Sigmoid colon (tissue), 4 donors: Measurements from ENCODE around the gene LDB1.

ENCODE experiments used
- EP300 ChIP-seq, 4 donors: sonication (generic); formaldehyde crosslinking; IDR thresholded peaks; one replicate each; pipeline ENCODE4 v1.6.1; 2017; ENCODE audit warnings: antibody characterized with exemption in 4 of 4
- TF ChIP-seq, protein P1 (sequence below), 4 experiments: fragments of 450-650 bp in 3 of 4; fragments of 200-600 bp in 1 of 4; IDR thresholded peaks; one replicate each; pipeline ENCODE4 v1.5.1; 2016 to 2019; ENCODE audit warnings: antibody characterized with exemption in 4 of 4, mild to moderate bottlenecking in 3 of 4, moderate library complexity in 2 of 4

GRCh38 chr10:102069071-102069470 is 51.1 kb downstream of the LDB1 start:
- TF ChIP-seq, protein P1, sequence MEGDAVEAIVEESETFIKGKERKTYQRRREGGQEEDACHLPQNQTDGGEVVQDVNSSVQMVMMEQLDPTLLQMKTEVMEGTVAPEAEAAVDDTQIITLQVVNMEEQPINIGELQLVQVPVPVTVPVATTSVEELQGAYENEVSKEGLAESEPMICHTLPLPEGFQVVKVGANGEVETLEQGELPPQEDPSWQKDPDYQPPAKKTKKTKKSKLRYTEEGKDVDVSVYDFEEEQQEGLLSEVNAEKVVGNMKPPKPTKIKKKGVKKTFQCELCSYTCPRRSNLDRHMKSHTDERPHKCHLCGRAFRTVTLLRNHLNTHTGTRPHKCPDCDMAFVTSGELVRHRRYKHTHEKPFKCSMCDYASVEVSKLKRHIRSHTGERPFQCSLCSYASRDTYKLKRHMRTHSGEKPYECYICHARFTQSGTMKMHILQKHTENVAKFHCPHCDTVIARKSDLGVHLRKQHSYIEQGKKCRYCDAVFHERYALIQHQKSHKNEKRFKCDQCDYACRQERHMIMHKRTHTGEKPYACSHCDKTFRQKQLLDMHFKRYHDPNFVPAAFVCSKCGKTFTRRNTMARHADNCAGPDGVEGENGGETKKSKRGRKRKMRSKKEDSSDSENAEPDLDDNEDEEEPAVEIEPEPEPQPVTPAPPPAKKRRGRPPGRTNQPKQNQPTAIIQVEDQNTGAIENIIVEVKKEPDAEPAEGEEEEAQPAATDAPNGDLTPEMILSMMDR (IDR thresholded peaks at IDR 0.05): no peak
- TF ChIP-seq EP300 (IDR thresholded peaks at IDR 0.05): no peak
